Neural cell (in vitro differentiated cells): ENCODE measurements around the gene MXRA7. TPM values are rescaled to one million over a fixed set of nuclear protein-coding genes. Genes with fewer than 3 reads are reported as not detected.

Experiments used
- H2AFZ ChIP-seq: fragments of 200-600, 300-800 bp; sonication (generic), shearing (Covaris generic); 2 replicates; pipeline ENCODE4 v1.6.0; 2014; ENCODE audit warnings: low read depth, mild to moderate bottlenecking, antibody characterized with exemption, low read length, moderate library complexity
- H3F3A ChIP-seq: fragments of 200-600 bp; shearing (Covaris generic); 2 replicates; pipeline ENCODE4 v1.6.1; 2016; ENCODE audit warnings: mild to moderate bottlenecking, moderate library complexity, mixed read lengths, antibody characterized with exemption, low read length; ENCODE audit not compliant: insufficient read depth, poor library complexity, severe bottlenecking
- H3K27ac ChIP-seq: fragments of 200-600, 300-800 bp; sonication (generic), shearing (Covaris generic); 2 replicates; pipeline ENCODE4 v1.5.1; 2014; ENCODE audit warnings: mild to moderate bottlenecking, low read length, moderate library complexity
- H3K27me3 ChIP-seq: fragments of 300-800, 200-600 bp; sonication (generic), shearing (Covaris generic); 2 replicates; pipeline ENCODE4 v1.6.0; 2014; ENCODE audit warnings: mild to moderate bottlenecking, low read depth, low read length, moderate library complexity; ENCODE audit not compliant: insufficient read depth
- H3K36me3 ChIP-seq: fragments of 300-800, 200-600 bp; sonication (generic), shearing (Covaris generic); 2 replicates; pipeline ENCODE4 v1.5.1; 2014; ENCODE audit warnings: mild to moderate bottlenecking, antibody characterized with exemption, low read length, moderate library complexity; ENCODE audit not compliant: insufficient read depth
- H3K4me2 ChIP-seq: fragments of 300-800, 200-600 bp; sonication (generic), shearing (Covaris generic); 2 replicates; pipeline ENCODE4 v1.6.0; 2014; ENCODE audit warnings: mild to moderate bottlenecking, low read length
- H3K4me3 ChIP-seq: fragments of 300-800, 200-600 bp; sonication (generic), shearing (Covaris generic); 2 replicates; pipeline ENCODE4 v1.5.1; 2014; ENCODE audit warnings: mild to moderate bottlenecking, low read length, moderate library complexity
- H3K79me2 ChIP-seq: fragments of 200-600 bp; shearing (Covaris generic); replicated peaks from 2 replicates; pipeline ENCODE4 v1.6.0; 2014; ENCODE audit warnings: mild to moderate bottlenecking, low read length, moderate library complexity; ENCODE audit not compliant: insufficient read depth
- H3K9ac ChIP-seq: fragments of 300-800, 200-600 bp; sonication (generic), shearing (Covaris generic); 2 replicates; pipeline ENCODE4 v1.6.1; 2016; ENCODE audit warnings: mild to moderate bottlenecking, low read length, mixed read lengths
- H3K9me2 ChIP-seq: fragments of 200-600 bp; shearing (Covaris generic); 2 replicates; pipeline ENCODE4 v1.6.1; 2016; ENCODE audit warnings: mild to moderate bottlenecking, low read length, mixed read lengths; ENCODE audit not compliant: insufficient read depth
- H3K9me3 ChIP-seq: fragments of 200-600, 300-800 bp; sonication (generic), shearing (Covaris generic); 2 replicates; pipeline ENCODE4 v1.6.1; 2016; ENCODE audit warnings: mild to moderate bottlenecking, mixed run types, low read length, moderate library complexity, mixed read lengths
- H4K20me1 ChIP-seq: fragments of 200-600 bp; shearing (Covaris generic); 2 replicates; pipeline ENCODE4 v1.6.1; 2016; ENCODE audit warnings: mild to moderate bottlenecking, mixed run types; ENCODE audit not compliant: insufficient read depth
- CTCF ChIP-seq: fragments of 450-650 bp; IDR thresholded peaks from 2 replicates; pipeline ENCODE4 v1.5.1; 2014; ENCODE audit warnings: antibody characterized with exemption, mild to moderate bottlenecking, moderate library complexity; ENCODE audit not compliant: poor library complexity, severe bottlenecking
- EP300 ChIP-seq: fragments of 450-650 bp; conservative IDR thresholded peaks from 2 replicates; pipeline ENCODE4 v1.6.1; 2014; ENCODE audit warnings: antibody characterized with exemption, mild to moderate bottlenecking, moderate library complexity; ENCODE audit not compliant: poor library complexity, severe bottlenecking
- EZH2 ChIP-seq: fragments of 200-600, 300-800 bp; shearing (Covaris generic), sonication (generic); IDR thresholded peaks from 2 replicates; pipeline ENCODE4 v1.6.1; 2014; ENCODE audit warnings: antibody characterized with exemption, low read length, borderline replicate concordance, mild to moderate bottlenecking; ENCODE audit not compliant: insufficient read depth, poor library complexity, severe bottlenecking
- MXI1 ChIP-seq: fragments of 450-650 bp; conservative IDR thresholded peaks from 2 replicates; pipeline ENCODE4 v1.6.1; 2014; ENCODE audit warnings: antibody characterized with exemption, mild to moderate bottlenecking; ENCODE audit not compliant: poor library complexity, severe bottlenecking
- POLR2AphosphoS5 ChIP-seq: IDR thresholded peaks from 2 replicates; pipeline ENCODE4 v1.6.1; 2012
- RAD21 ChIP-seq: fragments of 450-650 bp; conservative IDR thresholded peaks from 2 replicates; pipeline ENCODE4 v1.6.1; 2014; ENCODE audit warnings: antibody characterized with exemption, mild to moderate bottlenecking, moderate library complexity
- SMC3 ChIP-seq: fragments of 450-650 bp; conservative IDR thresholded peaks from 2 replicates; pipeline ENCODE4 v1.6.1; 2014; ENCODE audit warnings: antibody characterized with exemption, mild to moderate bottlenecking, moderate library complexity; ENCODE audit not compliant: poor library complexity
- TAF1 ChIP-seq: IDR thresholded peaks from 2 replicates; pipeline ENCODE4 v1.6.1; 2012; ENCODE audit warnings: low read depth
- polyA plus RNA-seq: library from polyadenylated mRNA; depleted of rRNA; stranded (reverse); fragments of >200 nt; gene quantifications from 2 replicates; pipeline ENCODE4 v1.2.3, GENCODE V29; 2014
- TF ChIP-seq, protein P1 (sequence below): IDR thresholded peaks from 2 replicates; pipeline ENCODE4 v1.6.1; 2012; ENCODE audit warnings: borderline replicate concordance

The MXRA7 gene
- polyA plus RNA-seq, 1 donor from 2014 or later = 143 TPM

DNA sequence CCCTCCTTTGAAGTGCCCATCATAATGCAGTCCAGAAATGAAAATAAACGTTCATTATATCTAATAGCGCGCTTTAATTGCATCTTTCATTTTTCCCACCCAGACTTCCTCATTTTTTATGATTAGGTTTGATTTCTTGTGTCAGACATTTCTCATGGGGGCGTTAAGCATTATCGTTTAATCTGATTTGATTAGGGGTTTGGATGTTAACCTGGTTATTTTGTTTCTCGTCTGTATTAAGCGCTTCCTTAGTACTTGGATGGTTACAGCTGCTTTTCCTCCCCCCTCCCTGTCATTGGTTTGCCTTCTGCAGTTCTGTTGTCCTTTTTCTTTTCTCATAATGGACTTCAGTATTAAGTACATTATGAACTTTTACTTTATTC is 27.7 kb upstream of the MXRA7 start:
- Histone ChIP-seq H4K20me1 (peaks cover 7% of the 10 kb centered on the region), H3K4me2 (peak overlapping the region; percentile 79), H3F3A (peaks cover 2% of the 10 kb centered on the region), H3K79me2 (peaks cover 43% of the 10 kb centered on the region), H3K4me3 (peak overlapping the region; percentile 93), H3K36me3 (peaks cover 8% of the 10 kb centered on the region), H3K9ac (peak overlapping the region; percentile 96), H3K27me3 (no peaks in the 10 kb centered on the region), H3K9me2 (no peaks in the 10 kb centered on the region), H3K27ac (peak overlapping the region; percentile 98), H3K9me3 (no peaks in the 10 kb centered on the region), H2AFZ (no peak overlapping the region)
- TF ChIP-seq SMC3 (no peak), RAD21 (no peak), EZH2 (no peak)

- Histone ChIP-seq H3K4me2 (peak within 1 kb of the TSS; percentile 79), H3K4me3 (peak within 1 kb of the TSS; percentile 93), H3K79me2 (peaks cover 45% of the 10 kb centered on the region), H3K36me3 (peaks cover 7% of the 10 kb centered on the region), H3K27me3 (no peaks in the 10 kb centered on the region), H3K9me2 (no peaks in the 10 kb centered on the region), H3F3A (peaks cover 2% of the 10 kb centered on the region), H4K20me1 (peaks cover 7% of the 10 kb centered on the region), H2AFZ (peak within 1 kb of the TSS; percentile 88), H3K9ac (peak within 1 kb of the TSS; percentile 96), H3K27ac (peak within 1 kb of the TSS; percentile 98), H3K9me3 (no peaks in the 10 kb centered on the region)
- peak; percentile 33 for TF ChIP-seq SMC3
- peak; percentile 72 for TF ChIP-seq MXI1
- no peak for TF ChIP-seq EZH2
- TF ChIP-seq, protein P1, sequence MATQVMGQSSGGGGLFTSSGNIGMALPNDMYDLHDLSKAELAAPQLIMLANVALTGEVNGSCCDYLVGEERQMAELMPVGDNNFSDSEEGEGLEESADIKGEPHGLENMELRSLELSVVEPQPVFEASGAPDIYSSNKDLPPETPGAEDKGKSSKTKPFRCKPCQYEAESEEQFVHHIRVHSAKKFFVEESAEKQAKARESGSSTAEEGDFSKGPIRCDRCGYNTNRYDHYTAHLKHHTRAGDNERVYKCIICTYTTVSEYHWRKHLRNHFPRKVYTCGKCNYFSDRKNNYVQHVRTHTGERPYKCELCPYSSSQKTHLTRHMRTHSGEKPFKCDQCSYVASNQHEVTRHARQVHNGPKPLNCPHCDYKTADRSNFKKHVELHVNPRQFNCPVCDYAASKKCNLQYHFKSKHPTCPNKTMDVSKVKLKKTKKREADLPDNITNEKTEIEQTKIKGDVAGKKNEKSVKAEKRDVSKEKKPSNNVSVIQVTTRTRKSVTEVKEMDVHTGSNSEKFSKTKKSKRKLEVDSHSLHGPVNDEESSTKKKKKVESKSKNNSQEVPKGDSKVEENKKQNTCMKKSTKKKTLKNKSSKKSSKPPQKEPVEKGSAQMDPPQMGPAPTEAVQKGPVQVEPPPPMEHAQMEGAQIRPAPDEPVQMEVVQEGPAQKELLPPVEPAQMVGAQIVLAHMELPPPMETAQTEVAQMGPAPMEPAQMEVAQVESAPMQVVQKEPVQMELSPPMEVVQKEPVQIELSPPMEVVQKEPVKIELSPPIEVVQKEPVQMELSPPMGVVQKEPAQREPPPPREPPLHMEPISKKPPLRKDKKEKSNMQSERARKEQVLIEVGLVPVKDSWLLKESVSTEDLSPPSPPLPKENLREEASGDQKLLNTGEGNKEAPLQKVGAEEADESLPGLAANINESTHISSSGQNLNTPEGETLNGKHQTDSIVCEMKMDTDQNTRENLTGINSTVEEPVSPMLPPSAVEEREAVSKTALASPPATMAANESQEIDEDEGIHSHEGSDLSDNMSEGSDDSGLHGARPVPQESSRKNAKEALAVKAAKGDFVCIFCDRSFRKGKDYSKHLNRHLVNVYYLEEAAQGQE = no peak
- TF ChIP-seq CTCF = peak; percentile 14
- TF ChIP-seq TAF1 = no peak
- peak; percentile 33 for TF ChIP-seq RAD21
- peak; percentile 84 for TF ChIP-seq POLR2AphosphoS5
- no peak for TF ChIP-seq EP300
Observed at GRCh38 chr17:76737676-76738467, 27.1 kb upstream of the MXRA7 start, which contains the start of gene MFSD11. TSS of gene MFSD11 (plus strand) at chr17:76738119. CDS start at chr17:76738353, 234 bp downstream.
